CD4-positive, alpha-beta T cell treated with Interferon alpha-2 for 1 hour (primary cell): ENCODE measurements around the gene SOD1.
"Not testable (repeated sequence)": the region's sequence is repeated elsewhere in the genome, so short reads cannot be mapped to it uniquely, and the experiment has no call there.

ENCODE experiments used
- DNase-seq, 2 donors: peaks; one replicate each; pipeline ENCODE4 v3.0.0-alpha.2; 2020 to 2022

SOD1 gene

GRCh38 chr21:31659536-31660258 is at the start of gene SOD1:
TSS of gene SOD1 (plus strand) at chr21:31659693. CDS start at chr21:31659770, 77 bp downstream.
- DNase-seq = peak; percentile 95 to 97

GRCh38 chr21:31611445-31611844 is 48.0 kb upstream of the SOD1 start:
- DNase-seq = no peak

- DNase-seq = peak in 1 of 2 donors; percentile 22
Observed at GRCh38 chr21:31612894-31613785, 46.4 kb upstream of the SOD1 start.

- no peak for DNase-seq
Observed at GRCh38 chr21:31614705-31615104, 44.8 kb upstream of the SOD1 start.

GRCh38 chr21:31616216-31616615 is 43.3 kb upstream of the SOD1 start:
- no peak for DNase-seq

GRCh38 chr21:31618696-31619430 is 40.6 kb upstream of the SOD1 start:
- DNase-seq = no peak

- DNase-seq = no peak
Observed at GRCh38 chr21:31622397-31622796, 37.1 kb upstream of the SOD1 start.

GRCh38 chr21:31623664-31624063 is 35.8 kb upstream of the SOD1 start:
- DNase-seq = no peak

GRCh38 chr21:31624181-31624580 is 35.3 kb upstream of the SOD1 start:
- no peak for DNase-seq

- no peak for DNase-seq
Observed at GRCh38 chr21:31624961-31625491, 34.5 kb upstream of the SOD1 start.

- no peak for DNase-seq
Observed at GRCh38 chr21:31629972-31630711, 29.4 kb upstream of the SOD1 start.

- not testable (repeated sequence) for DNase-seq
Observed at GRCh38 chr21:31631881-31632280, 27.6 kb upstream of the SOD1 start.

- no peak for DNase-seq
Observed at GRCh38 chr21:31634993-31635392, 24.5 kb upstream of the SOD1 start.

- no peak for DNase-seq
Observed at GRCh38 chr21:31636874-31637273, 22.6 kb upstream of the SOD1 start.

GRCh38 chr21:31641416-31641922 is 18.0 kb upstream of the SOD1 start:
- DNase-seq = no peak

GRCh38 chr21:31644643-31645042 is 14.8 kb upstream of the SOD1 start:
- DNase-seq = no peak

GRCh38 chr21:31647650-31648049 is 11.8 kb upstream of the SOD1 start:
- no peak for DNase-seq

GRCh38 chr21:31650930-31651329 is 8.6 kb upstream of the SOD1 start:
- no peak for DNase-seq

- DNase-seq = not testable (repeated sequence)
Observed at GRCh38 chr21:31651491-31651890, 8.0 kb upstream of the SOD1 start.

- DNase-seq = no peak
Observed at GRCh38 chr21:31654340-31654739, 5.2 kb upstream of the SOD1 start.

- DNase-seq = peak; percentile 31 to 43
Observed at GRCh38 chr21:31654821-31655580, 4.5 kb upstream of the SOD1 start.
